Measurements from ENCODE around the gene MYLK.

DNA sequence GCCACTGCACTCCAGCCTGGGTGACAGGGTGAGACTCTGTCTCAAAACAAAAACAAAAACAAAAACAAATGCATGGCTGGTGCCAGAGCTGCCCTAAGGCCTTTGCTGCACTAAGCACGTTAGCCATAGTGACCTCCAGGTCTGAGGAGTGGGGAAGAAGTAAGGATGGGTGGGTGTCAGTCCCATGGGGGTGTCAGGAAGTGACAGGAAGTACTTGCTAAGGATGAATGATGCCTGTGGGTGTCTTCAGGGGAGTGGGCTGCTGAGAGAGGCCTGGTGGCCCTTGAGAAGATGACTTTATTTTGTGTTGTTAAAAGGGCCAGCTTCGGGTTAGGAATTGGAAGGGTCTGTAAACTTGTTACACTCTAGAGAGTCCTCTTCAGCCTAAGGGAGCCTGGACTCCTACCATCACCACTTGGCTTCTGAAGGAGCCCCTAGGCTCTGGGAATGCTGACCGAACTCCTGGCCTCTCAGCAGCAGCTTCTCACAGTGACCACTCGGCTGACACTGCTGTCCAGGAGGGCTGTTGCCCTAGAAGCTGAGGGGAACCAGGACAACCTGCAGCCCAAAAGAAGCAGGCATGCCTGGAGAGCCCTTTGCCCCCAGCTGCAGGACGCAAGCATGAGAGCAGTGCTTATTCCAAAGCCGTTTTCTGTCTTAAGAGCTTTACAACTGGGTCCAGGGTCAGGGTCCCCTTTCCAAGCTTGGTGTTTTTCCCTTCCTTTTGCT lies 116.4 kb downstream of the MYLK start:
- TF ChIP-seq, protein P1, sequence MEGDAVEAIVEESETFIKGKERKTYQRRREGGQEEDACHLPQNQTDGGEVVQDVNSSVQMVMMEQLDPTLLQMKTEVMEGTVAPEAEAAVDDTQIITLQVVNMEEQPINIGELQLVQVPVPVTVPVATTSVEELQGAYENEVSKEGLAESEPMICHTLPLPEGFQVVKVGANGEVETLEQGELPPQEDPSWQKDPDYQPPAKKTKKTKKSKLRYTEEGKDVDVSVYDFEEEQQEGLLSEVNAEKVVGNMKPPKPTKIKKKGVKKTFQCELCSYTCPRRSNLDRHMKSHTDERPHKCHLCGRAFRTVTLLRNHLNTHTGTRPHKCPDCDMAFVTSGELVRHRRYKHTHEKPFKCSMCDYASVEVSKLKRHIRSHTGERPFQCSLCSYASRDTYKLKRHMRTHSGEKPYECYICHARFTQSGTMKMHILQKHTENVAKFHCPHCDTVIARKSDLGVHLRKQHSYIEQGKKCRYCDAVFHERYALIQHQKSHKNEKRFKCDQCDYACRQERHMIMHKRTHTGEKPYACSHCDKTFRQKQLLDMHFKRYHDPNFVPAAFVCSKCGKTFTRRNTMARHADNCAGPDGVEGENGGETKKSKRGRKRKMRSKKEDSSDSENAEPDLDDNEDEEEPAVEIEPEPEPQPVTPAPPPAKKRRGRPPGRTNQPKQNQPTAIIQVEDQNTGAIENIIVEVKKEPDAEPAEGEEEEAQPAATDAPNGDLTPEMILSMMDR (conservative IDR thresholded peaks at IDR 0.05; ENCODE audit: low read length) = no peak
- no peak for TF ChIP-seq EZH2phosphoT487 (IDR thresholded peaks at IDR 0.05; ENCODE audit: borderline replicate concordance)

Measured in Loucy (cell line).